Hepatocyte (in vitro differentiated cells): ENCODE results near the gene LACC1. TPM values are rescaled to one million over a fixed set of nuclear protein-coding genes. Genes with fewer than 3 reads are reported as not detected.

ENCODE experiments used
- DNase-seq: peaks from one replicate; pipeline ENCODE4 v3.0.0-alpha.2; 2016; ENCODE audit warnings: low spot score
- H2AFZ ChIP-seq: fragments of 200-600 bp; sonication (generic); 2 replicates; pipeline ENCODE4 v1.6.0; 2016; ENCODE audit warnings: antibody characterized with exemption, mild to moderate bottlenecking
- H3K27ac ChIP-seq: fragments of 200-600 bp; sonication (generic); 2 replicates; pipeline ENCODE4 v1.5.1; 2016; ENCODE audit warnings: mild to moderate bottlenecking
- H3K27me3 ChIP-seq: fragments of 200-600 bp; sonication (generic); 2 replicates; pipeline ENCODE4 v1.6.1; 2016
- H3K36me3 ChIP-seq: fragments of 200-600 bp; sonication (generic); replicated peaks from 2 replicates; pipeline ENCODE4 v1.5.1; 2016; ENCODE audit warnings: low read depth; ENCODE audit not compliant: insufficient read depth
- H3K4me1 ChIP-seq: fragments of 200-600 bp; sonication (generic); 2 replicates; pipeline ENCODE4 v1.5.1; 2016; ENCODE audit warnings: mild to moderate bottlenecking, moderate library complexity; ENCODE audit not compliant: insufficient read depth
- H3K4me2 ChIP-seq: fragments of 200-600 bp; sonication (generic); 2 replicates; pipeline ENCODE4 v1.6.0; 2016
- H3K4me3 ChIP-seq: fragments of 200-600 bp; sonication (generic); 2 replicates; pipeline ENCODE4 v1.5.1; 2016; ENCODE audit warnings: mild to moderate bottlenecking
- H3K79me2 ChIP-seq: fragments of 200-600 bp; sonication (generic); 2 replicates; pipeline ENCODE4 v1.6.0; 2017; ENCODE audit warnings: mild to moderate bottlenecking
- H3K9me2 ChIP-seq: fragments of 200-600 bp; sonication (generic); replicated peaks from 2 replicates; pipeline ENCODE4 v1.6.0; 2017; ENCODE audit warnings: mild to moderate bottlenecking; ENCODE audit not compliant: insufficient read depth
- H3K9me3 ChIP-seq: fragments of 200-600 bp; sonication (generic); 2 replicates; pipeline ENCODE4 v1.5.1; 2016; ENCODE audit warnings: low read depth, mild to moderate bottlenecking
- H4K20me1 ChIP-seq: fragments of 200-600 bp; sonication (generic); 2 replicates; pipeline ENCODE4 v1.6.0; 2016; ENCODE audit warnings: mild to moderate bottlenecking; ENCODE audit not compliant: insufficient read depth, poor library complexity, severe bottlenecking
- CTCF ChIP-seq: fragments of 200-600 bp; sonication (generic); IDR thresholded peaks from 2 replicates; pipeline ENCODE4 v1.5.1; 2016; ENCODE audit warnings: antibody characterized with exemption, mild to moderate bottlenecking; ENCODE audit not compliant: poor library complexity
- EZH2 ChIP-seq: fragments of 200-600 bp; sonication (generic); IDR thresholded peaks from 2 replicates; pipeline ENCODE4 v1.6.1; 2016; ENCODE audit warnings: antibody characterized with exemption, mild to moderate bottlenecking, borderline replicate concordance
- EZH2phosphoT487 ChIP-seq: fragments of 200-600 bp; sonication (generic); IDR thresholded peaks from one replicate; pipeline ENCODE4 v1.6.1; 2018; ENCODE audit warnings: antibody characterized with exemption, mild to moderate bottlenecking, low read depth, moderate library complexity; ENCODE audit not compliant: unreplicated experiment, severe bottlenecking
- WGBS: methylation state at CpG from one replicate; pipeline ENCODE4 v1.1.6; 2016; ENCODE audit warnings: low lambda C conversion rate; ENCODE audit errors: missing lambda C conversion rate; 5-methylcytosine and 5-hydroxymethylcytosine counted together
- polyA plus RNA-seq: library from polyadenylated mRNA; unstranded; fragments of >200 nt; fragmentation: Nextera tagmentation; extraction: Ambion mirVana; gene quantifications from 2 replicates; pipeline ENCODE4 v1.2.1, GENCODE V29; 2016
- total RNA-seq: library from RNA; depleted of rRNA; stranded (reverse); fragments of >200 nt; gene quantifications from 2 replicates; pipeline ENCODE4 v1.2.3, GENCODE V29; 2014

Gene LACC1
- total and polyA plus RNA-seq, 2 experiments from 2014 or later = 3.6 to 11.1 TPM

- Histone ChIP-seq H3K36me3 (no peaks in the 10 kb centered on the region), H2AFZ (no peak overlapping the region), H3K9me2 (no peaks in the 10 kb centered on the region), H3K4me2 (no peak overlapping the region), H3K9me3 (no peaks in the 10 kb centered on the region), H3K27me3 (no peaks in the 10 kb centered on the region), H3K79me2 (no peaks in the 10 kb centered on the region), H4K20me1 (no peaks in the 10 kb centered on the region), H3K4me3 (no peak overlapping the region), H3K4me1 (no peaks in the 10 kb centered on the region), H3K27ac (no peak overlapping the region)
- TF ChIP-seq EZH2phosphoT487 (no peak), EZH2 (no peak), CTCF (no peak)
- no peak for DNase-seq
- WGBS = 79% methylated on average over 3 of the region's 3 CpGs
Observed at GRCh38 chr13:43911871-43912270, 32.2 kb downstream of the LACC1 start.

GRCh38 chr13:43915451-43915850 lies 35.7 kb downstream of the LACC1 start:
- Histone ChIP-seq H3K79me2 (no peaks in the 10 kb centered on the region), H3K27me3 (no peaks in the 10 kb centered on the region), H3K9me2 (no peaks in the 10 kb centered on the region), H3K36me3 (no peaks in the 10 kb centered on the region), H3K4me3 (no peak overlapping the region), H3K27ac (no peak overlapping the region), H3K4me2 (no peak overlapping the region), H4K20me1 (no peaks in the 10 kb centered on the region), H3K9me3 (no peaks in the 10 kb centered on the region), H3K4me1 (no peaks in the 10 kb centered on the region), H2AFZ (no peak overlapping the region)
- 90% methylated on average over 6 of the region's 6 CpGs for WGBS
- no peak for DNase-seq
- TF ChIP-seq CTCF = no peak
- TF ChIP-seq EZH2 = no peak
- no peak for TF ChIP-seq EZH2phosphoT487

GRCh38 chr13:43916828-43917227 lies 37.1 kb downstream of the LACC1 start:
- no peak for TF ChIP-seq CTCF
- TF ChIP-seq EZH2 = no peak
- TF ChIP-seq EZH2phosphoT487 = no peak
- H3K4me1 ChIP-seq = no peaks in the 10 kb centered on the region
- H3K4me3 ChIP-seq = no peak overlapping the region

GRCh38 chr13:43918636-43919035 lies 38.9 kb downstream of the LACC1 start:
- H3K4me3 ChIP-seq = no peak overlapping the region
- no peaks in the 10 kb centered on the region for H3K79me2 ChIP-seq
- WGBS = 84% methylated on average over 5 of the region's 5 CpGs
- H3K9me2 ChIP-seq = no peaks in the 10 kb centered on the region
- no peak overlapping the region for H2AFZ ChIP-seq
- H3K27ac ChIP-seq = no peak overlapping the region
- no peaks in the 10 kb centered on the region for H3K36me3 ChIP-seq
- H4K20me1 ChIP-seq = no peaks in the 10 kb centered on the region
- H3K9me3 ChIP-seq = no peaks in the 10 kb centered on the region
- H3K4me1 ChIP-seq = no peaks in the 10 kb centered on the region
- H3K4me2 ChIP-seq = no peak overlapping the region
- DNase-seq = no peak
- no peaks in the 10 kb centered on the region for H3K27me3 ChIP-seq
- TF ChIP-seq EZH2 (no peak), CTCF (no peak), EZH2phosphoT487 (no peak)

More at GRCh38 chr13:43916828-43917227, 37.1 kb downstream of the LACC1 start:
- H3K27ac ChIP-seq = no peak overlapping the region
- no peaks in the 10 kb centered on the region for H3K9me2 ChIP-seq
- no peak overlapping the region for H2AFZ ChIP-seq
- no peak overlapping the region for H3K4me2 ChIP-seq
- H4K20me1 ChIP-seq = no peaks in the 10 kb centered on the region
- no peaks in the 10 kb centered on the region for H3K9me3 ChIP-seq
- DNase-seq = no peak
- 53% methylated on average over 2 of the region's 2 CpGs for WGBS
- no peaks in the 10 kb centered on the region for H3K79me2 ChIP-seq
- no peaks in the 10 kb centered on the region for H3K36me3 ChIP-seq
- no peaks in the 10 kb centered on the region for H3K27me3 ChIP-seq
